ENCODE measurements around the gene MTX1. TPM values are rescaled to one million over a fixed set of nuclear protein-coding genes. Genes with fewer than 3 reads are reported as not detected.

MTX1 gene
- total and polyA plus RNA-seq, 4 donors: 25.6 to 72.1 (median 58.3) TPM

DNA sequence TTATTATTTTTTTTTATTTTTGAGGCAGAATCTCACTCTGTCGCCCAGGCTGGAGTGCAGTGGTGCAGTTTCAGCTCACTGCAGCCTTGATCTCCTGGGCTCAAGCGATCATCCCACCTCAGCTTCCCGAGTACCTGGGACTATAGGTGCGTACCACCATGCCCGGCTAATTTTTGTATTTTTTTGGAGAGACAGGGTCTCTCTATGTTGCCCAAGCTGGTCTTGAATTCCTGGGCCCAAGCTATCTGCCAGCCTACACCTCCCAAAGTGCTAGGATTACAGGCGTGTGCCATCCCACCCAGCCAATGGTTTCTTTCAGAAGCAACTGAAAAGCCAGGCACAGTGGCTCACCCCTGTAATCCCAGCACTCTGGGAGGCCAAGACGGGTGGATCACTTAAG is 37.7 kb upstream of the MTX1 start:
- TF ChIP-seq, protein P1, sequence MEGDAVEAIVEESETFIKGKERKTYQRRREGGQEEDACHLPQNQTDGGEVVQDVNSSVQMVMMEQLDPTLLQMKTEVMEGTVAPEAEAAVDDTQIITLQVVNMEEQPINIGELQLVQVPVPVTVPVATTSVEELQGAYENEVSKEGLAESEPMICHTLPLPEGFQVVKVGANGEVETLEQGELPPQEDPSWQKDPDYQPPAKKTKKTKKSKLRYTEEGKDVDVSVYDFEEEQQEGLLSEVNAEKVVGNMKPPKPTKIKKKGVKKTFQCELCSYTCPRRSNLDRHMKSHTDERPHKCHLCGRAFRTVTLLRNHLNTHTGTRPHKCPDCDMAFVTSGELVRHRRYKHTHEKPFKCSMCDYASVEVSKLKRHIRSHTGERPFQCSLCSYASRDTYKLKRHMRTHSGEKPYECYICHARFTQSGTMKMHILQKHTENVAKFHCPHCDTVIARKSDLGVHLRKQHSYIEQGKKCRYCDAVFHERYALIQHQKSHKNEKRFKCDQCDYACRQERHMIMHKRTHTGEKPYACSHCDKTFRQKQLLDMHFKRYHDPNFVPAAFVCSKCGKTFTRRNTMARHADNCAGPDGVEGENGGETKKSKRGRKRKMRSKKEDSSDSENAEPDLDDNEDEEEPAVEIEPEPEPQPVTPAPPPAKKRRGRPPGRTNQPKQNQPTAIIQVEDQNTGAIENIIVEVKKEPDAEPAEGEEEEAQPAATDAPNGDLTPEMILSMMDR (IDR thresholded peaks at IDR 0.05; ENCODE audit: control extremely low read depth, extremely low read depth): no peak
- Histone ChIP-seq H3K27me3 (ENCODE audit: control insufficient read depth in 3 of 3, insufficient read depth in 3 of 3, low read length in 2 of 3) (no peaks in the 10 kb centered on the region), H3K27ac (ENCODE audit: low read depth in 1 of 2, low read length in 1 of 2) (no peak overlapping the region), H3K9ac (ENCODE audit: insufficient read depth in 1 of 2, low read length in 2 of 2) (no peak overlapping the region), H3K4me1 (ENCODE audit: control insufficient read depth in 5 of 5, insufficient read depth in 5 of 5, low read length in 5 of 5) (peaks cover 0 to 40% (median 8%) of the 10 kb centered on the region in 5 donors), H3K9me3 (ENCODE audit: control insufficient read depth in 4 of 4, insufficient read depth in 3 of 4, low read length in 3 of 4) (no peaks in the 10 kb centered on the region), H3K4me3 (no peak overlapping the region), H3K36me3 (ENCODE audit: control insufficient read depth in 4 of 4, insufficient read depth in 4 of 4, low read length in 4 of 4) (peaks cover 0 to 17% (median 8%) of the 10 kb centered on the region in 4 donors)
- WGBS, 2 donors: 96 to 97% methylated on average over 7 of the region's 7 CpGs
- ATAC-seq (ENCODE audit: insufficient read depth, low FRiP score): no peak
- DNase-seq: no peak

GRCh38 chr1:155171836-155172731 is 36.4 kb upstream of the MTX1 start:
- 46 to 54% methylated on average over 8 of the region's 8 CpGs for WGBS, 2 donors
- no peak for ATAC-seq (ENCODE audit: insufficient read depth, low FRiP score)
- DNase-seq: no peak
- Histone ChIP-seq H3K36me3 (ENCODE audit: control insufficient read depth in 4 of 4, insufficient read depth in 4 of 4, low read length in 4 of 4) (peaks cover 0 to 17% (median 8%) of the 10 kb centered on the region in 4 donors), H3K4me1 (ENCODE audit: control insufficient read depth in 5 of 5, insufficient read depth in 5 of 5, low read length in 5 of 5) (peaks cover 0 to 34% (median 8%) of the 10 kb centered on the region in 5 donors), H3K9ac (ENCODE audit: insufficient read depth in 1 of 2, low read length in 2 of 2) (peak overlapping the region; percentile 61 to 80), H3K27ac (ENCODE audit: low read depth in 1 of 2, low read length in 1 of 2) (peak overlapping the region; percentile 80 to 90), H3K4me3 (peak overlapping the region; percentile 54), H3K9me3 (ENCODE audit: control insufficient read depth in 4 of 4, insufficient read depth in 3 of 4, low read length in 3 of 4) (no peaks in the 10 kb centered on the region), H3K27me3 (ENCODE audit: control insufficient read depth in 3 of 3, insufficient read depth in 3 of 3, low read length in 2 of 3) (no peaks in the 10 kb centered on the region)
- TF ChIP-seq, protein P1 (IDR thresholded peaks at IDR 0.05; ENCODE audit: control extremely low read depth, extremely low read depth): no peak

DNA sequence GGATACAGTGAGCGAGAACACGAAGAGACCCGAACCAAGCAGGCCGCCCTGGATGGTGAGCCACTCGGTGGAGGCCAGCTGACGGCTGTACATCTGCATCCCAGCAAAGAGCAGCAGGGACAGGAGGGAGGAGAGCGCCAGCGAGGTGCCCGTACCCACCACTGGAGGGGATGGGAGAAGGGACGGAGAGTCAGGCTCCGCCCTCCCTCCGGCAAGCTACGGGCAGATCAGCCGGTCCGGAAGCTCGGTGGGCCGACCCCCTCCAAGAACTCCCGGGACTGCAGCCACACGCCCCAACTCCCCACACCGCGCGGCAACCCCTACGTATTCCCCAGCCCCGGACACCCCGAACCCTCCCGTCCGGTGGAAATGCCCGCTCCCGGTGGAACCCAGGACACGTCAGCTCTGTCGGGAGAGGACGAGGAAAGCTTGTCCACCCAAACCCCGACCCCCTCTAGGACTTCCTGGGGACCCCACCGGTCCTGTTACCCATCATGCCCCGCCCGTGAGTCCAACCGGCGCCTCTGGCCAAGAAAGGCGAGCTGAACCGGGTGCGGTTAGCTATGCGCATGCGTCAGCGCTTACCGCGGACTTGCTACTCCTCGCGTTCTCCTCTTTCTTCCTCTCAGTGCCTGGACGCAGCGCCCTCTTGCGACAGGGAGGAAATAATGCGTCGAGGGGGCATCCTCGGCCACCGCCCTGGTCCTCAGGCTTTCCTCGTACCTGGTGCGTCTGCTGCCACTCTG is 35.6 kb upstream of the MTX1 start, which contains the start of gene KRTCAP2:
KRTCAP2 (minus strand) TSS at position 573 of the 746 bp plus-strand sequence; CDS start at position 493, 80 bp downstream.
- peaks cover 0 to 30% (median 3%) of the 10 kb centered on the region in 5 donors for H3K4me1 ChIP-seq (ENCODE audit: control insufficient read depth in 5 of 5, insufficient read depth in 5 of 5, low read length in 5 of 5)
- no peaks in the 10 kb centered on the region for H3K9me3 ChIP-seq (ENCODE audit: control insufficient read depth in 4 of 4, insufficient read depth in 3 of 4, low read length in 3 of 4)
- TF ChIP-seq, protein P1 (IDR thresholded peaks at IDR 0.05; ENCODE audit: control extremely low read depth, extremely low read depth): peak; percentile 92
- peak within 1 kb of the TSS; percentile 54 for H3K4me3 ChIP-seq
- WGBS, 2 donors: 1% methylated on average over 52 to 57 of the region's 57 CpGs
- peak; percentile 79 for ATAC-seq (ENCODE audit: insufficient read depth, low FRiP score)
- peak within 1 kb of the TSS; percentile 80 to 90 for H3K27ac ChIP-seq (ENCODE audit: low read depth in 1 of 2, low read length in 1 of 2)
- H3K9ac ChIP-seq (ENCODE audit: insufficient read depth in 1 of 2, low read length in 2 of 2): peak within 1 kb of the TSS; percentile 61 to 80
- no peaks in the 10 kb centered on the region for H3K27me3 ChIP-seq (ENCODE audit: control insufficient read depth in 3 of 3, insufficient read depth in 3 of 3, low read length in 2 of 3)
- H3K36me3 ChIP-seq (ENCODE audit: control insufficient read depth in 4 of 4, insufficient read depth in 4 of 4, low read length in 4 of 4): peaks cover 0 to 17% (median 8%) of the 10 kb centered on the region in 4 donors
- DNase-seq: peak; percentile 96 to 97 (median 96)
